Upper lobe of right lung (tissue), 1 donor: ENCODE results near the gene GASK1A. TPM values are rescaled to one million over a fixed set of nuclear protein-coding genes. Genes with fewer than 3 reads are reported as not detected.

Experiments used
- ATAC-seq: fragments of 200-7000 bp; cut with Tn5 transposase; one replicate; pipeline ENCODE4 v1.9.1; 2020; ENCODE audit warnings: mild to moderate bottlenecking, moderate library complexity
- DNase-seq: peaks from one replicate; pipeline ENCODE4 v3.0.0-alpha.2; 2020
- H3K27ac ChIP-seq: fragments of 200-600 bp; one replicate; pipeline ENCODE4 v1.8.0; 2022
- H3K27me3 ChIP-seq: fragments of 200-600 bp; one replicate; pipeline ENCODE4 v1.8.0; 2022; ENCODE audit warnings: mild to moderate bottlenecking
- H3K36me3 ChIP-seq: fragments of 200-600 bp; one replicate; pipeline ENCODE4 v1.8.0; 2022
- H3K4me1 ChIP-seq: fragments of 200-600 bp; one replicate; pipeline ENCODE4 v1.8.0; 2022
- H3K4me3 ChIP-seq: fragments of 200-600 bp; one replicate; pipeline ENCODE4 v1.8.0; 2022; ENCODE audit warnings: mild to moderate bottlenecking
- H3K9me3 ChIP-seq: fragments of 200-600 bp; one replicate; pipeline ENCODE4 v1.8.0; 2022
- CTCF ChIP-seq: fragments of 200-600 bp; IDR thresholded peaks from one replicate; pipeline ENCODE4 v1.8.0; 2022; ENCODE audit warnings: antibody characterized with exemption
- intact Hi-C: fragments of 100-400 bp; cut with DNase I; formaldehyde crosslinking; loops from one replicate; pipeline ENCODE4 v1.11.0; 2022
- total RNA-seq: library from RNA; stranded (reverse); fragmentation: NEBNext Ultra II Directional; extraction: Animal tissue kit (Norgen Biotek cat#: 25700); gene quantifications from one replicate; pipeline ENCODE4 v1.2.1, GENCODE V29; 2021
- donor health status: DM: no; HTN: yes; CAD: no; lungs with severe emphysema.

GASK1A gene
- total RNA-seq, 1 donor from 2014 or later, result 3.9 TPM

GRCh38 chr3:43074901-43075689 is 96.0 kb downstream of the GASK1A start:
- Histone ChIP-seq H3K9me3 (no peaks in the 10 kb centered on the region), H3K4me1 (no peaks in the 10 kb centered on the region), H3K4me3 (no peak overlapping the region), H3K27ac (no peak overlapping the region), H3K27me3 (no peaks in the 10 kb centered on the region), H3K36me3 (peaks cover 13% of the 10 kb centered on the region)
- DNase-seq (no peak), ATAC-seq (no peak)
- no peak for TF ChIP-seq CTCF
- intact Hi-C loops, result no loop called here

- ATAC-seq (no peak), DNase-seq (no peak)
- intact Hi-C loops, result no loop called here
- no peak overlapping the region for H3K4me3 ChIP-seq
- TF ChIP-seq CTCF, result no peak
- H3K9me3 ChIP-seq, result no peaks in the 10 kb centered on the region
- no peaks in the 10 kb centered on the region for H3K27me3 ChIP-seq
- peaks cover 22% of the 10 kb centered on the region for H3K36me3 ChIP-seq
- no peak overlapping the region for H3K27ac ChIP-seq
- H3K4me1 ChIP-seq, result no peaks in the 10 kb centered on the region
These were observed 97.0 kb downstream of the GASK1A start for GRCh38 chr3:43075904-43076661.

DNA sequence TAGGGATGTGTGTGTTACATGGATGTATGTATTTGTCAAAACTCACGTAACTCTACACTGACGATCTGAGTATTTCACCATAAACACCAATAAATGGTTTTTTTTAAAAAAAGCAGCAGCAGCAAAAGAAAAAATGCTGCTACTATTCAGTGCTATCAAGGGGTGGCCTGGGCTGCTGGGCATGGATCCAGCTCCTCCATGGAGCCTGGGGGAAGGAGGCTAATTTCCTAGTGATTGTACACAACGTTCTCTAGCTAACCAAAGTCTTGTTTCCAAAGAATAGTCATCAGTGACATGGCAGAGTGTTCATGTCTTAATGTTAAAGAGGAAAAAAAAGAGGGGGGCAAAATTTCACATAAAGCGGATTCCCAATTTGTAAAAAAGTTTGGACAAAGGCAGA is 97.7 kb downstream of the GASK1A start:
- Histone ChIP-seq H3K4me3 (no peak overlapping the region), H3K36me3 (peaks cover 25% of the 10 kb centered on the region), H3K27me3 (no peaks in the 10 kb centered on the region), H3K27ac (no peak overlapping the region), H3K9me3 (no peaks in the 10 kb centered on the region), H3K4me1 (no peaks in the 10 kb centered on the region)
- no peak for TF ChIP-seq CTCF
- DNase-seq (no peak), ATAC-seq (no peak)
- intact Hi-C loops, result no loop called here

- peaks cover 25% of the 10 kb centered on the region for H3K36me3 ChIP-seq
- H3K27me3 ChIP-seq, result no peaks in the 10 kb centered on the region
- H3K4me1 ChIP-seq, result no peaks in the 10 kb centered on the region
- TF ChIP-seq CTCF, result no peak
- intact Hi-C loops, result no loop called here
- H3K27ac ChIP-seq, result no peak overlapping the region
- no peak overlapping the region for H3K4me3 ChIP-seq
- DNase-seq (no peak), ATAC-seq (no peak)
- no peaks in the 10 kb centered on the region for H3K9me3 ChIP-seq
These were observed 98.2 kb downstream of the GASK1A start for GRCh38 chr3:43077261-43077660.

- no peaks in the 10 kb centered on the region for H3K9me3 ChIP-seq
- DNase-seq, result no peak
- no peak overlapping the region for H3K27ac ChIP-seq
- peaks cover 25% of the 10 kb centered on the region for H3K36me3 ChIP-seq
- ATAC-seq, result no peak
- intact Hi-C loops, result no loop called here
- H3K4me3 ChIP-seq, result no peak overlapping the region
- TF ChIP-seq CTCF, result no peak
- no peaks in the 10 kb centered on the region for H3K27me3 ChIP-seq
- no peaks in the 10 kb centered on the region for H3K4me1 ChIP-seq
These were observed 98.6 kb downstream of the GASK1A start for GRCh38 chr3:43077707-43078106.
